CD4-positive, alpha-beta T cell (primary cell): ENCODE results near the gene HELZ. TPM values are rescaled to one million over a fixed set of nuclear protein-coding genes. Genes with fewer than 3 reads are reported as not detected.

Experiments
- ATAC-seq: fragments of 200-7000 bp; cut with Tn5 transposase; one replicate; pipeline ENCODE4 v1.10.0; 2022; ENCODE audit warnings: mild to moderate bottlenecking; ENCODE audit not compliant: poor library complexity
- CTCF ChIA-PET: fragments of 350-600 bp; sonication (Branson Sonifier 250); formaldehyde crosslinking; loops from one replicate; lab custom pipeline; 2021; ENCODE audit warnings: antibody characterized with exemption, inconsistent platforms; lab: Charles Lee
- POLR2A ChIA-PET: fragments of 350-600 bp; sonication (Branson Sonifier 250); formaldehyde crosslinking; loops from one replicate; lab custom pipeline; 2021; ENCODE audit warnings: antibody characterized with exemption, inconsistent platforms; lab: Charles Lee
- DNase-seq, 14 experiments: peaks; one replicate each; pipeline ENCODE4 v3.0.0-alpha.2; 2013 to 2020; ENCODE audit warnings: mixed read lengths in 2 of 14
- H3K27ac ChIP-seq, 2 donors: one replicate each; pipeline versions ENCODE4 v1.5.1 to v1.7.0; 2013; ENCODE audit warnings: low read length in 2 of 2, low read depth in 1 of 2, mild to moderate bottlenecking in 1 of 2
- H3K27me3 ChIP-seq, 2 experiments: 1 replicate in 1 of 2; 2 replicates in 1 of 2; pipeline versions ENCODE4 v1.6.1 to v1.7.0; 2013; ENCODE audit warnings: low read length in 2 of 2, control low read depth in 1 of 2, mild to moderate bottlenecking in 1 of 2, moderate library complexity in 1 of 2; ENCODE audit not compliant: insufficient read depth in 2 of 2, control insufficient read depth in 1 of 2
- H3K36me3 ChIP-seq: one replicate; pipeline ENCODE4 v1.6.1; 2013; ENCODE audit warnings: low read length, control low read depth; ENCODE audit not compliant: insufficient read depth
- H3K4me1 ChIP-seq: one replicate; pipeline ENCODE4 v1.6.1; 2013; ENCODE audit warnings: low read length, control low read depth; ENCODE audit not compliant: insufficient read depth
- H3K4me3 ChIP-seq: one replicate; pipeline ENCODE4 v1.5.1; 2013; ENCODE audit warnings: mild to moderate bottlenecking, low read length, moderate library complexity
- H3K9me3 ChIP-seq, 2 experiments: 1 replicate in 1 of 2; 2 replicates in 1 of 2; pipeline versions ENCODE4 v1.6.1 to v1.7.0; 2013; ENCODE audit warnings: low read length in 2 of 2, mild to moderate bottlenecking in 2 of 2, control low read depth in 1 of 2, moderate library complexity in 1 of 2; ENCODE audit not compliant: control insufficient read depth in 1 of 2, insufficient read depth in 1 of 2
- H3K27ac Mint-ChIP-seq: one replicate; pipeline ENCODE4 v1.8.0; 2020; ENCODE audit warnings: mixed read lengths
- H3K27me3 Mint-ChIP-seq: one replicate; pipeline ENCODE4 v1.8.0; 2021; ENCODE audit warnings: mixed read lengths
- H3K36me3 Mint-ChIP-seq: one replicate; pipeline ENCODE4 v1.8.0; 2021; ENCODE audit warnings: low read depth, mixed read lengths
- H3K4me1 Mint-ChIP-seq: one replicate; pipeline ENCODE4 v1.8.0; 2021; ENCODE audit warnings: low read depth, mixed read lengths
- H3K4me3 Mint-ChIP-seq: one replicate; pipeline ENCODE4 v1.8.0; 2020; ENCODE audit warnings: mild to moderate bottlenecking, mixed read lengths
- H3K9me3 Mint-ChIP-seq: one replicate; pipeline ENCODE4 v1.8.0; 2020; ENCODE audit warnings: mixed read lengths
- CTCF ChIP-seq: fragments of 200-600 bp; IDR thresholded peaks from one replicate; pipeline ENCODE4 v1.8.0; 2022; ENCODE audit warnings: antibody characterized with exemption, mild to moderate bottlenecking
- intact Hi-C, 2 experiments: fragments of 100-400 bp; cut with DNase I in 1 of 2; cut with micrococcal nuclease in 1 of 2; formaldehyde crosslinking; loops; one replicate each; pipeline versions ENCODE4 v1.15.1 to v1.9.0; 2023 to 2025; cut with DNase I, micrococcal nuclease
- total RNA-seq, 174 experiments: library from RNA in 2 of 174; stranded (reverse) in 2 of 174; gene quantifications; one replicate each; pipeline ENCODE4 v1.2.3 and lab custom pipeline; 2021 to 2026

HELZ gene
- total RNA-seq, 2 experiments from 2014 or later = 94.8 to 107 TPM

GRCh38 chr17:67133161-67133560 is 111.8 kb downstream of the HELZ start:
- H3K4me1 ChIP-seq = peaks cover under 1% of the 10 kb centered on the region
- Mint-ChIP-seq H3K27me3 (no peaks in the 10 kb centered on the region), H3K4me3 (no peak overlapping the region), H3K27ac (no peak overlapping the region), H3K9me3 (no peaks in the 10 kb centered on the region), H3K36me3 (peaks cover 56% of the 10 kb centered on the region), H3K4me1 (peaks cover 6% of the 10 kb centered on the region)
- ChIA-PET CTCF (interaction anchor here (0.5 to 0.8 kb wide), 2 partner anchors 15 to 568 kb away, joined by 3 read pairs; no protein-coding TSS in a partner anchor), POLR2A (no interaction called here)
- ATAC-seq = no peak
- no peak overlapping the region for H3K4me3 ChIP-seq
- no peak overlapping the region for H3K27ac ChIP-seq
- DNase-seq = no peak
- no peaks in the 10 kb centered on the region for H3K9me3 ChIP-seq
- no peak for TF ChIP-seq CTCF
- H3K36me3 ChIP-seq = peaks cover 40% of the 10 kb centered on the region
- H3K27me3 ChIP-seq = no peaks in the 10 kb centered on the region
- intact Hi-C loops = no loop called here

- intact Hi-C loops = no loop called here
- no peaks in the 10 kb centered on the region for H3K4me1 ChIP-seq
- no peaks in the 10 kb centered on the region for H3K9me3 ChIP-seq
- DNase-seq (no peak), ATAC-seq (no peak)
- no peaks in the 10 kb centered on the region for H3K27me3 Mint-ChIP-seq
- no peak for TF ChIP-seq CTCF
- no peak overlapping the region for H3K4me3 ChIP-seq
- CTCF ChIA-PET = no interaction called here
- H3K36me3 Mint-ChIP-seq = peaks cover 55% of the 10 kb centered on the region
- POLR2A ChIA-PET = no interaction called here
- H3K27ac Mint-ChIP-seq = no peak overlapping the region
- H3K27ac ChIP-seq = no peak overlapping the region
- peaks cover 42% of the 10 kb centered on the region for H3K36me3 ChIP-seq
- H3K4me3 Mint-ChIP-seq = no peak overlapping the region
- no peaks in the 10 kb centered on the region for H3K9me3 Mint-ChIP-seq
- H3K4me1 Mint-ChIP-seq = no peaks in the 10 kb centered on the region
- H3K27me3 ChIP-seq = no peaks in the 10 kb centered on the region
Observed at GRCh38 chr17:67132366-67132765, 112.6 kb downstream of the HELZ start.

- ChIA-PET POLR2A (no interaction called here), CTCF (no interaction called here)
- DNase-seq = no peak
- Mint-ChIP-seq H3K36me3 (peaks cover 49% of the 10 kb centered on the region), H3K4me3 (no peak overlapping the region), H3K27me3 (no peaks in the 10 kb centered on the region), H3K27ac (no peak overlapping the region), H3K9me3 (no peaks in the 10 kb centered on the region), H3K4me1 (no peaks in the 10 kb centered on the region)
- no peak for ATAC-seq
- Histone ChIP-seq H3K4me1 (no peaks in the 10 kb centered on the region), H3K27me3 (no peaks in the 10 kb centered on the region), H3K27ac (no peak overlapping the region), H3K4me3 (no peak overlapping the region), H3K36me3 (peaks cover 39% of the 10 kb centered on the region), H3K9me3 (no peaks in the 10 kb centered on the region)
- intact Hi-C loops = no loop called here
- no peak for TF ChIP-seq CTCF
Observed at GRCh38 chr17:67130768-67131167, 114.2 kb downstream of the HELZ start.
